Gastrocnemius medialis (tissue), 4 donors: ENCODE results near the gene EMC1. TPM values are rescaled to one million over a fixed set of nuclear protein-coding genes. Genes with fewer than 3 reads are reported as not detected.
A peak's percentile ranks its signal among the peaks of the same experiment; 100 is the strongest.

Source experiments
- ATAC-seq, 2 donors: fragments of 150-250 bp; one replicate each; pipeline ENCODE4 v1.9.1; 2016
- DNase-seq, 2 donors: peaks; one replicate each; pipeline ENCODE4 v3.0.0-alpha.2; 2019
- H3K27ac ChIP-seq, 4 donors: fragments of 200-600 bp; sonication (generic); 1 replicate in 1 of 4; 2 replicates in 3 of 4; pipeline ENCODE4 v1.5.1; 2016 to 2018; ENCODE audit warnings: mild to moderate bottlenecking in 2 of 4, moderate library complexity in 1 of 4
- H3K27me3 ChIP-seq, 3 donors: fragments of 200-600 bp; sonication (generic) in 2 of 3; 1 replicate in 1 of 3; 2 replicates in 2 of 3; pipeline versions ENCODE4 v1.5.1 to v1.6.0; 2016 to 2019; ENCODE audit warnings: mild to moderate bottlenecking in 1 of 3, moderate library complexity in 1 of 3
- H3K36me3 ChIP-seq, 2 donors: fragments of 200-600 bp; sonication (generic) in 1 of 2; one replicate each; pipeline ENCODE4 v1.5.1; 2017 to 2018
- H3K4me1 ChIP-seq, 2 donors: fragments of 200-600 bp; sonication (generic) in 1 of 2; one replicate each; pipeline ENCODE4 v1.5.1; 2016 to 2017; ENCODE audit warnings: mild to moderate bottlenecking in 2 of 2
- H3K4me3 ChIP-seq, 4 donors: fragments of 200-600 bp; sonication (generic) in 3 of 4; 1 replicate in 1 of 4; 2 replicates in 3 of 4; pipeline ENCODE4 v1.5.1; 2016 to 2019; ENCODE audit warnings: mild to moderate bottlenecking in 2 of 4
- H3K9me3 ChIP-seq, 3 donors: fragments of 200-600 bp; sonication (generic) in 2 of 3; 1 replicate in 1 of 3; 2 replicates in 2 of 3; pipeline ENCODE4 v1.5.1; 2016 to 2019
- POLR2A ChIP-seq, 2 donors: fragments of 450-650 bp; IDR thresholded peaks; one replicate each; pipeline ENCODE4 v1.6.1; 2017; ENCODE audit warnings: antibody characterized with exemption in 2 of 2, mild to moderate bottlenecking in 2 of 2, moderate library complexity in 2 of 2
- in situ Hi-C, 4 donors: fragments of 200-750 bp; cut with MboI; loops; one replicate each; pipeline versions ENCODE4 v1.15.0 to v1.8.0; 2017; ENCODE audit warnings: low sequenced_read_pairs in 4 of 4
- intact Hi-C: fragments of 100-400 bp; cut with DNase I; formaldehyde crosslinking; loops from one replicate; pipeline ENCODE4 v1.15.1; 2023; ENCODE audit warnings: low total_unique reads
- total RNA-seq, 4 donors: library from RNA; depleted of rRNA; stranded (reverse); fragments of >200 nt; gene quantifications; one replicate each; pipeline versions ENCODE4 v1.1.0 to v1.2.3, GENCODE V29; 2016
- TF ChIP-seq, protein P1 (sequence below), 5 experiments: fragments of 450-650 bp in 3 of 5; fragments of 200-600 bp in 2 of 5; sonication (generic) in 2 of 5; IDR thresholded peaks in 4 of 5; conservative IDR thresholded peaks in 1 of 5; 1 replicate in 4 of 5; 2 replicates in 1 of 5; pipeline ENCODE4 v1.5.1; 2016 to 2019; ENCODE audit warnings: antibody characterized with exemption in 5 of 5, mild to moderate bottlenecking in 3 of 5, moderate library complexity in 3 of 5

EMC1 gene
- total RNA-seq, 4 donors from 2014 or later: 24.7 to 49.7 (median 43.0) TPM

DNA sequence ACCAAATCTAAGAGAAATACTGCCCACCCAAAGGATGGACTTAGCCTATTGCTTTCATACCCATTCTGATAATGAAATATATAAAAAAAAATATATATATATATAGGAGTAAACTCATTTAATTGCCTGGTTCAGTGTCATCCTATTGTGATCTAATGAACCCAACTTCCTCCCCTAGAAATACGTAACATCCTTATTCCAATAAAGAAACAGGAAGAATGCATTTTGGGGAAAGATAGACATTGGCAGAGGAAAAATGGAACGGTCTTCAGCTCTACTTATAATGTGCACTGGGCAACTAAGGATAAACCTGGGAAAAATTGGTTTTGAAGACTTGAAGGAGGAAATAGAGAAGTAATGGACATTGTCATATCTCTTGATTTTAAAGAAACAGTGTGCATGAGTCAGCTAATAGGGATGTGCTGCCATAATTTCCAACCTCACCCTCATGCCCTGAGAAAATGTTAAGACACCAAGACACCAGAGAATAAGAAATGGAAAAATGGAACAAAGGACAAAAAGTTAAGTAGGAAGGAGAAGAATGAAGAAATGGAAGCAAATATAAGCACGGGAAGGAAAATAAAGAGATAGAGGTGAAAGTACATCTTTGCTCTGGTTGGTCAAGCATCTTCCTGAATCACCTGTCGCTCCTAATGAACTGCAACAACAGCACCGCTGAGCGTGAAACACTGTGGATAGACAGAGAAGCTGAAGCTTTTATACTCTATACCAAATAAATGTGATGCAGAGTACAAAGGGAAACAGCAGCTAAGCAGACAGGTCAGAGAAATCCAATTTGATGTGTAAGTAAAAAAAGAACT is 46.7 kb downstream of the EMC1 start:
- H3K27ac ChIP-seq: peak overlapping the region; percentile 4 to 83 (median 76)
- no peak overlapping the region for H3K4me3 ChIP-seq
- no peaks in the 10 kb centered on the region for H3K27me3 ChIP-seq
- ATAC-seq (no peak), DNase-seq (no peak)
- H3K9me3 ChIP-seq: no peaks in the 10 kb centered on the region
- no peak for TF ChIP-seq POLR2A (IDR thresholded peaks at IDR 0.05)
- TF ChIP-seq, protein P1, sequence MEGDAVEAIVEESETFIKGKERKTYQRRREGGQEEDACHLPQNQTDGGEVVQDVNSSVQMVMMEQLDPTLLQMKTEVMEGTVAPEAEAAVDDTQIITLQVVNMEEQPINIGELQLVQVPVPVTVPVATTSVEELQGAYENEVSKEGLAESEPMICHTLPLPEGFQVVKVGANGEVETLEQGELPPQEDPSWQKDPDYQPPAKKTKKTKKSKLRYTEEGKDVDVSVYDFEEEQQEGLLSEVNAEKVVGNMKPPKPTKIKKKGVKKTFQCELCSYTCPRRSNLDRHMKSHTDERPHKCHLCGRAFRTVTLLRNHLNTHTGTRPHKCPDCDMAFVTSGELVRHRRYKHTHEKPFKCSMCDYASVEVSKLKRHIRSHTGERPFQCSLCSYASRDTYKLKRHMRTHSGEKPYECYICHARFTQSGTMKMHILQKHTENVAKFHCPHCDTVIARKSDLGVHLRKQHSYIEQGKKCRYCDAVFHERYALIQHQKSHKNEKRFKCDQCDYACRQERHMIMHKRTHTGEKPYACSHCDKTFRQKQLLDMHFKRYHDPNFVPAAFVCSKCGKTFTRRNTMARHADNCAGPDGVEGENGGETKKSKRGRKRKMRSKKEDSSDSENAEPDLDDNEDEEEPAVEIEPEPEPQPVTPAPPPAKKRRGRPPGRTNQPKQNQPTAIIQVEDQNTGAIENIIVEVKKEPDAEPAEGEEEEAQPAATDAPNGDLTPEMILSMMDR (IDR thresholded peaks at IDR 0.05 in 4 of 5, conservative IDR thresholded peaks at IDR 0.05 in 1 of 5): no peak
- in situ Hi-C loops: loop anchor here in 2 of 4 donors (5.0 kb wide), 1 partner anchor 38 kb away; no protein-coding TSS in a partner anchor
- H3K4me1 ChIP-seq: peaks cover 64 to 70% of the 10 kb centered on the region in 2 donors
- intact Hi-C loops: loop anchor here (10.0 kb wide), 1 partner anchor 230 kb away; no protein-coding TSS in a partner anchor
- H3K36me3 ChIP-seq: peaks cover 0 to 8% of the 10 kb centered on the region in 2 donors

- DNase-seq: peak; percentile 79 to 81
- Histone ChIP-seq H3K4me3 (no peak overlapping the region), H3K9me3 (no peaks in the 10 kb centered on the region), H3K4me1 (peaks cover 59 to 62% of the 10 kb centered on the region in 2 donors), H3K27ac (peak overlapping the region; percentile 60 to 83 (median 76)), H3K27me3 (no peaks in the 10 kb centered on the region), H3K36me3 (peaks cover 0 to 20% of the 10 kb centered on the region in 2 donors)
- peak; percentile 99 to 100 for ATAC-seq
- TF ChIP-seq POLR2A (IDR thresholded peaks at IDR 0.05): no peak
- TF ChIP-seq, protein P1 (IDR thresholded peaks at IDR 0.05 in 4 of 5, conservative IDR thresholded peaks at IDR 0.05 in 1 of 5): no peak
- in situ Hi-C loops (loop anchor here in 2 of 4 donors (5.0 kb wide), 1 partner anchor 39 kb away; no protein-coding TSS in a partner anchor), intact Hi-C loops (loop anchor here (1.0 to 10.0 kb wide), 2 partner anchors 38 to 231 kb away; no protein-coding TSS in a partner anchor)
These were observed 47.9 kb downstream of the EMC1 start for GRCh38 chr1:19203440-19203839.

DNA sequence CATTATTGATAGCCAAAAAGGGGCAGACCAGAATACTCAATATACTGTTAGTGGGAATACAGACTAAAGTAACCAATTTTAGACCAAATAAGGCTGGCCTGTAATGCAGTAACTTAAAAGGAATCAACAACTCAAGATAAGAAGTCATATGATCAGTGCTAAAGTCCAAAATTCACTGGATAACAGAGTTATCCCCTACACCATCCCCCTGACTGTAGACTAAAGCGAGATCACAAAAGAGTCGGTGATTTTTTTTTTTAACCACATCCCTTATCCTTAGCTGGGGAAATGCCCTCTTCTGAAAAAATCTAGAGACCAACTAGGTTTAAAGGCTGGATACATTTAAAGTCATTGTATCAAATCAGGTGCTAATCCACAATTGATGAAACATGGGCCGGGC is 48.9 kb downstream of the EMC1 start:
- H3K27ac ChIP-seq: peak overlapping the region; percentile 29 to 83 (median 76)
- peaks cover 0 to 30% of the 10 kb centered on the region in 2 donors for H3K36me3 ChIP-seq
- DNase-seq (no peak), ATAC-seq (no peak)
- H3K27me3 ChIP-seq: no peaks in the 10 kb centered on the region
- H3K4me3 ChIP-seq: no peak overlapping the region
- intact Hi-C loops (loop anchor here (10.0 kb wide), 1 partner anchor 232 kb away; no protein-coding TSS in a partner anchor), in situ Hi-C loops (loop anchor here in 2 of 4 donors (5.0 kb wide), 1 partner anchor 40 kb away; no protein-coding TSS in a partner anchor)
- peaks cover 49 to 51% of the 10 kb centered on the region in 2 donors for H3K4me1 ChIP-seq
- TF ChIP-seq, protein P1 (IDR thresholded peaks at IDR 0.05 in 4 of 5, conservative IDR thresholded peaks at IDR 0.05 in 1 of 5): no peak
- TF ChIP-seq POLR2A (IDR thresholded peaks at IDR 0.05): no peak
- H3K9me3 ChIP-seq: no peaks in the 10 kb centered on the region

DNA sequence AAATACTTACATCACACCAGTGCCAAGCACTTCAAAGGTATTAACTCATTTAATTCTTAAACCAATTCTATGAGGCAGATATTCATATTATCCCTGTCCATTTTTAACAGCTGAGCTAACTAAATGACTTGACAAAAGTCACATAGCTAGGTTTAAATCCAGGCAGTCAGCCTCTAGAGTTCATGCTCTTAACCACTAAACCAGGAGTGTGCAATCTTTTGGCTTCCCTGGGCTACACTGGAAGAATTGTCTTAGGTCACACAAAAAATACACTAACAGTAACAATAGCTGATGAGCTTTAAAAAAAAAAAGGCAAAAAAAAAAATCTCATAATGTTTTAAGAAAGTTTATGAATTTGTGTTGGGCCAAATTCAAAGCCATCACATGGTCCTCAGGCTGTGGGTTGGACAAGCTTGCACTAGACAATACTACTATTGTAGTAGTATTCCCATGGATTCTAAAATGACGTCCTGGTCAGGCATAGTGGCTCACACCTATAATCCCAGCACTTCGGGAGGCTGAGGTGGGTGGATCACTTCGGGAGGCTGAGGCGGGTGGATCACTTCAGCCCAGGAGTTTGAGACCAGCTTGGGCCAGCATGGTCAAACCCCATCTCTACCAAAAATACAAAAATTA is 51.2 kb downstream of the EMC1 start:
- Histone ChIP-seq H3K4me3 (no peak overlapping the region), H3K4me1 (peaks cover 26 to 29% of the 10 kb centered on the region in 2 donors), H3K27me3 (no peaks in the 10 kb centered on the region), H3K27ac (no peak overlapping the region), H3K36me3 (peaks cover 0 to 53% of the 10 kb centered on the region in 2 donors), H3K9me3 (no peaks in the 10 kb centered on the region)
- intact Hi-C loops (loop anchor here (10.0 kb wide), 1 partner anchor 235 kb away; no protein-coding TSS in a partner anchor), in situ Hi-C loops (loop anchor here in 2 of 4 donors (5.0 kb wide), 1 partner anchor 42 kb away; no protein-coding TSS in a partner anchor)
- no peak for TF ChIP-seq POLR2A (IDR thresholded peaks at IDR 0.05)
- TF ChIP-seq, protein P1 (IDR thresholded peaks at IDR 0.05 in 4 of 5, conservative IDR thresholded peaks at IDR 0.05 in 1 of 5): no peak
- ATAC-seq: no peak
- no peak for DNase-seq
